Loucy (cell line): ENCODE measurements around the gene SCNM1.

Experiments
- CTCF ChIP-seq: fragments of 200-600 bp; sonication (generic); conservative IDR thresholded peaks from 2 replicates; pipeline ENCODE4 v1.5.1; 2014; ENCODE audit warnings: mild to moderate bottlenecking, antibody characterized with exemption, low read length
- EZH2phosphoT487 ChIP-seq: fragments of 200-600 bp; IDR thresholded peaks from 2 replicates; pipeline ENCODE4 v1.6.1; 2018; ENCODE audit warnings: antibody characterized with exemption, mild to moderate bottlenecking, moderate library complexity, borderline replicate concordance

GRCh38 chr1:151128800-151129199, 37.1 kb upstream of the SCNM1 start:
- no peak for TF ChIP-seq CTCF
- no peak for TF ChIP-seq EZH2phosphoT487
